HS-27A (cell line): Measurements from ENCODE around the gene CNPPD1.

Experiments
- DNase-seq: peaks from one replicate; pipeline ENCODE4 v3.0.0-alpha.2; 2012; ENCODE audit warnings: low read depth, missing footprints

The CNPPD1 gene

DNA sequence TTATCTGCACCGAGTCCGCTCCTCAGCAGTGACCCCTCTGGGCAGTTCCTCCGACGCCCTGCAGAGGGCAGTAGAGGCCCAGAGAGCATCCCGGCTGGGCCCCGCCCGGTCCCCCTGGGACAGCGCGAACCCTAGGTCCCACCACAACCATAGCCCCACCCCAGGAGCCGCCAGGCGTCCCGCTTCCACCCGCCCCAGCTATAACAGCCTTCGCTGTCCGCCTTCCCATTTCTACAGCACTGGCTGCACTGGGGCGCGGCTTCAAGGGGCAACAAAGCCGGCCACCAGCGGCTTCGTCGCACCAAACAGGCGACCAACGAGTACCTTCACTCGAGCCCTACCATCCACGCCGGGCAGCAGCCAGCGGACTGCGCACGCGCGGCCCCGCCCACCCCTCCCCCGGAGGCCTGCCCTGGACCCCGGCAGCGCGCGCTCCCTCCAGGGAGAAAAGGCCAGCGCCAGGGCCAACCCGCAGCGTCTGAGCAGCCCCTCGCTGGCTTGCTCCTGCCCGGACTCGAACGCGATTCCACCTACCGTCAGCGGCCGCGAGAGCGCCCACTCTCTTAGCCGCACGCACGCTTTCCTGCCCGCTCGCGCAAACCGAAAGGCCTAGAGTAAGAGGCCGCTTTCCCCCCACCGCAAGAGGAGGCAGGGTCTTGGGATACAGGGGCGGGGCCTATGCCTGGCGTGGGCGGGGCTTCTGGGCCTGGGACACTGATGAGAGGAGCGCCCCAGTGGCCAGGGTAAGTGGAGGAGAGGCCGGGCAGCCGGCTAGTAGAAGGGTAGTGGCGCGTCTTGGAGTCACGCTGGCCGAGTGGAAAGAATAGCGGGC lies 16.3 kb downstream of the CNPPD1 start, which contains the start of gene NHEJ1:
Gene NHEJ1, minus strand, starts transcription at position 630 of the 832 bp plus-strand sequence. CDS start 2,453 bp downstream, outside the sequence.
- no peak for DNase-seq

DNA sequence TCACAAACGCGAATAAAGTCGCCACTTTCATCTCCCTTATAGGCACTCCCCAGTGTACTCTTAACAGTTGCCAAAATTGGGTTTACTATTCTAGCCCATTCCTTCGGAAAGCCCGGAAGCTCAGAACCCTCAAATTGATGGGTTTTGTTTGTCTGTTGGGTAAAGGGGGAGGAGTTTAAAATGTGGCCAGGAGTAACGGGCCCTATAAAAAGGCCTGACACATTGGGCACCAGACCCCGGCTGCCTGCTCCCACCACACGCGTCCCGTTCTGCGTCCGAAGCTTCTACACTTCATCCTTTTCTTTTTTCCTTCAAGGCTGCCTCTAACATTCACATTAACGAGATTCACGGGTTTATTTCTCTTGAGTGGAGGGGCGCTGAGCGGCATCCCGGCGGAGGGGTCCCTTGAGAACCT lies 16.9 kb downstream of the CNPPD1 start:
- no peak for DNase-seq

DNA sequence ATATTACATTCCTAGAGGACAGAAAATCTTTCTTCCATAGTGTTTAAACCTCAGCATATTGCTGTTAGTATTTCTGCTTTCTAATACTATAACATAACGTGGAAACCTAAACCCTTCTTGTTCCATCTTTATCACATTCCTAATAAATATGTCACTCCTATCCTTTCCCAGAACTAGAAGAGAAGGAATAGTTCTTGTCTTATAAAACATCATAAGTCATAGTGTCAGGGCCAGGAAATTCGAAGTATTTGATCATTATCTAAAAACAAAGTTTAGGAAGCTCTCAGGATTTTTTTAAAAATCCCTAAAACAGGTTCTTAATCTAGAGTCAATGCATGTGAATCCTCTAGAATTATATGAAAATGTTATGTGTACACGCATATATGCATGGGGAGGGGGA lies 18.1 kb downstream of the CNPPD1 start:
- no peak for DNase-seq

DNA sequence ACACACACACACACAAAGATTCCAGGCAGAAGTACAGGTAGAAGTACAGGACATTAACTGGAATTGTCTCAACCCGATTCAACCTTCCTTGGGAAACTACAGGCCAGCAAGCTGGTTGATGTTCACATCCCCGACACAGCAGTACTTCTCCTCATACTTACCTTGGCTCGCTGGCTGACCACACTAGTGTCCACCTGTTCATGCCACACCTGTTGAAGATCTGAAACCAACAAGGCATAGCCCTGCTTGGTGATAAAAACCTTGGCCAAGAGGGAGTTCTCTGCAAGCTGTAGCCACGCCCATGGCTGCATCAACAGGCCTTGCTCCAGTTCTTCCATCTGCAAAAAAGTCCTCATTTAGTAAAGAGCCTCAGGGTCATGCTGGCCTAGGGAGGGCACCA lies 18.7 kb downstream of the CNPPD1 start:
- DNase-seq: no peak

DNA sequence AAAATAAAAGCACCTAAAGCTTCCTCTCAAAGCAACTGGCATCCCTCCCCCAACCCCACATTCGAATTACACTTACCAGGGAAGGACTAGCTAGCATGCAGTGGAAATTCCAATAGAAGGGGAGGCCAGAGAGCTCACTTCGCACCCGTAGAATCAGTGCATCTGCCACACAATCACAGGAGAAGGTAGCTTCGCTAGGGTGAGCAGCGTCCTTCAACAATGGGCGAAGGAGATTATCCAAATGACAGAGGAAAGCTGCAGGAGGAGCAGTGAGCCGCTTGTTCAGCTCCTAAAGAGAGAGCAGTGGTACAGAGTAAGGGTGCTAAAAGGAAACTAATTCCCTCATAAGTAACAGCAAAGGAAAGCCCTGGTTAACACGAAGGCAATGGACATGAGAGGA lies 19.3 kb downstream of the CNPPD1 start:
- DNase-seq: no peak

DNA sequence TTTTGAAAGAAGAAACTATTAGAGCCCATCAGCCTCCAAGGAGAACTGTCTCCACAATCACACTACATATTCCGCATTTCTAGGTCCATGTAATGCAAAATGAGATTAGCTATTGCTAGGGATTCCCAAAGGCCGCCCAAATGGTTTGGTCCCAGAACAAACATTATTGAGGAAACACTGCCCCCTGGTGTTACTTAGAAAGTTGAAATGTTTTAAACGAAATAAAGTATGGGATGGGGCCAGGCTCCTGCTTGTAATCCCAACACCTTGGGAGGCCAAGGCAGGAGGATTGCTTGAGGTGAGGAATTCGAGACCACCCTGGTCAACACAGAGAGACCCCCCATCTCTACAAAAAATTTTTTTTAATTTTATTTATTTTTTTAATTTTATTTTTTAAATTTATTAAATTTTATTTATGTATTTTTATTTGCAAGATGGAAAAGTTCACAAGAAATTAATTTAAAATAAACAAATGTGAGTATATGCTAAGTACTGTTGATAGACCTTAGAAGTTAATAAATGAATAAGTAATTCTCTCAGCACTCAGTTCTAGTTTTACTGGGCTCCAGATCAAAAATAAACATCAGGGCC lies 21.6 kb downstream of the CNPPD1 start:
- no peak for DNase-seq

DNA sequence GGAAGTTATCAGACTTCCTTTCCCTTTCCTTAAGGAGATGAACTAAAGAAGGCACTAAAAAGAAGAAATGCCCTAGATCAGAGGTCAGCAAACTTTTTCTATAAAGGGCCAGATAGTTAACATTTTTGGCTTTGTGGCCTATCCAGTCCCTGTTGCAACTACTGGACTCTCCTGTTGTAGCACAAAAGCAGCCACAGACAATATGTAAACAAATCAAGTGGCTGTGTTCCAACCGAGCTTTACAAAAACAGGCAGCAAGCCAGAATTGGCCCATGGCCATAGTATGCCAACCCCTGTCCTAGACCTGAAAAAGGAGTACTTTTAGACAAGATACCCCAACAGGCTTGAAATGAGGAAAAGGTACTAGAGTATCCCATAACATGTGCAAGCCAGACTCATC lies 27.1 kb downstream of the CNPPD1 start:
- DNase-seq: no peak

DNA sequence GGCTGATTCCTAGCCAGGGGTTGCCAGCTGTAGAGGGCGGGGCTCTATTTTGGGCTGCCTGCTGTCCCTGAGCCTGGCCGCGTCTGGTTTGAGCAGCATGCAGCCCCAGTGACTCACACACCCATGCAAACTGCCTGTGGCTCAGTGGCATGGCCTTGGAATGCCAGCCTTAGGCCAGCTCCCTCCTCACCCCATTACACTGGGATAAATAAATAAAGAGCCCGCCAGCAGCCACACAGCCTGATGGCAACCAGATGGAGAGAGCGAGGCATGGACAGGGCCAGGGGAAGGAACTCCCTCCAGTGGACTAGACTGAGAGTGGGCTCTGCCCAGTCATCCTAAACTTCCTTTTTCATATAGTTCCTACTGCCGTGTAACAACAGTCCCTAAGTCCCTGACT lies 34.4 kb downstream of the CNPPD1 start:
- DNase-seq: peak; percentile 75

DNA sequence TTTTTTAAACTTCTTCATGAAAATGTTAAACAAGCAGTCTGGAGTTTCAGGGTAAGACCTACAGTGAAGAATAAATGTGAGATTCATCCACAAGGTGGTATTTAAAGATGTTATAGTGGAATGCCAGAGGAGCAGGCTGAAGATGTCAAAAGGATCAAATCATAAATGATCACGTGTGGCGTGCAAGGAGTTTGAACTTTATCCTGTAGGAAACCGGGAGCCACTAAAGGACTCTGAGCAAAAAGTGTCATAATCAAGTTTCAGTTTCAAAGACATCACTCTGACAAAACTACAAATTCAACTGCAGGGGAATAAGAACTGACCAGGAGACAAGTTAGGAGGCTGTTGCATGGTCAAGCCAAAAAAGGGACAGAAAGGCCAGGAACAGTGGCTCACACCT lies 36.0 kb downstream of the CNPPD1 start:
- DNase-seq: no peak

DNA sequence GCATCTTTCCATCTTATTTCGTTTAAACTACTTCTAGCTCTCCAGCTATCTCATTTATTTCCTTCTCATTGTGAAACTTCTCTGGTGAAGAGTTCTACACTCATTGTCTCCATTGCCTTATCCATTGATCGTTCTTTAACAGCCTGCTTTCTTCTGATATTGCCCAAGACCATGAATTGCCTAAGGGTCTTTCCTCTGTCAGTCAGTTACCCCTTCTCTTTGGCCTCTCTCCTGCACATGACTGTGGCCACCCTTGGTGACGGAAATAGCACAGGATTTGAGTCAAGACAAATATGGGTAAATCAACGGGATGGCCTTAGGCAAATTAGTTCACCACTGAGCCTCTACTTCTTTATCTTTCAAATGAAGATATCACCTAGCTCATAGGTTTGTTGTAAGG lies 42.7 kb downstream of the CNPPD1 start:
- no peak for DNase-seq

DNA sequence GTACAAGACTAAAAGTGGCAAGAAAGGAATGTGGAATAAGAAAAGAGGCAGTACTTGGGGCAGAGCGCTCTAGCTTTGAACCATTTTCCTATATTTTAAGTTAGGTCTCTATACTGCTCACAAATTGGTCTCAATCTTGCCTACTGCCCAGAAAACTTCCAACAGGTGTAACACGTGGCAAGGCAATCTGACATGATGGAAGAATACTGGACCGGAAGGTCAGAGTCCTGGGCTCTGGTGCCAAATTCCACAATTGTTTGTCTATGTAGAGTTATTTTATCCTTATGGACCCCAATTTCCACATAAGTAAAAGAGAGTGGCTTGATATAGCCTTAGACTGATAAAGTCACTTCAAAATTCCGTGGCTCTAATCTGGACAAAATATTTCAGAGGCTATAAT lies 45.0 kb downstream of the CNPPD1 start:
- DNase-seq: no peak

DNA sequence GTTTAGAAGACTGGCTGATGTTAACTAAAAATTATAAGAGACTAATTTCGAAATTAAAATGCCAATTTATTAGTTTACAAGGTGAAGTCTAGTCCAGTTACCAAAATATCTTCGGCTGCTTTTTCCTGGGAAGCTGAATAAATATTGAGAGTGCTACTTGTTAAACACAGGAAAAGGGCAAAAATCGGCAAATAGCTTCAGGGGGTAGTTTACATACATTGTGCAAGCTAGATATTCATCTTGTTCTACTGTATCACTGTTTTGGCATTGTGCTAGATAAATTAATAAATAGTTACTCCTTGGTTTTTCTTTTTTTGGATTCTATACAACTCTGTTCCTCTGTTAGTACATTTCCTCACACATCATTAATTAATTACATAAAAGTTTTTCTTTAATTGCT lies 45.4 kb downstream of the CNPPD1 start:
- DNase-seq: no peak

DNA sequence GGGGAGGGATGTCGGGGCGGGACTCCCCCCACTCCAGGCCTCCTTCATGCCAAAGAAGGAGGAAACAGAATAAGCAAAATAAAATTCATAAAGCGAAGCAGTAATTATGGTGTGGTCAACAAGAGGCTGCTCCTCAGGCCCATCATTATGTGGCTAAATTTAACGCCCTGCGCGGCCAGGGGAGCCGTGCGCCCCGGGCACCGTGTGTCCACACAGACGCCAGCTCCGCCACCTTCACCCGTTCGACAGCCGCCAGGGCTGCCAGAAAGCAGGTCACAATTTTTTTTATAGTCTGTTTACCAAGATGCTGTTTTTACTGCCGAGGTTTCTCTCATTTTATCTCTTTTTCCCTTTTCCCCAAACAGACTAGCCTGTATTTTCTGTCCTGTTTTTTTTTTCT lies 47.1 kb downstream of the CNPPD1 start:
- DNase-seq: no peak

DNA sequence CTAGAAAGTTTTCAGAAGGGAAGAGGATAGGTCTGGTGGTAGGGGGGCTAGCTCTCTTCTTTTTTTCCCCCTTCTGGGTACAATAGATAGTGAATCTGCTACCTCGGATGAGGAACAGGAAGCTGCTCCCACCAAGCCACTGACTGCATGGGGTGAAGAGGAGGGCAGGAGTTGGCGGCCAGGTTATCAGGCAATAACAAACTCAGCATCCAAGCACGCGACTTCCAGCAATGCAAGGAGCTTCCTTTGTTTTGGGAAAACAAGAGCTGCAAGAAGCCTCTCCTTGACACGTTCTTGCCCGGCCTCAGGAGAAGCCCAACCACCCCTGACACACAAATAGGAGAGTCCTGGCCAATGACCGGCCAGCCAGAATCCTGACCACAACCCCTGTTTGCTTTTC lies 48.3 kb downstream of the CNPPD1 start:
- no peak for DNase-seq

DNA sequence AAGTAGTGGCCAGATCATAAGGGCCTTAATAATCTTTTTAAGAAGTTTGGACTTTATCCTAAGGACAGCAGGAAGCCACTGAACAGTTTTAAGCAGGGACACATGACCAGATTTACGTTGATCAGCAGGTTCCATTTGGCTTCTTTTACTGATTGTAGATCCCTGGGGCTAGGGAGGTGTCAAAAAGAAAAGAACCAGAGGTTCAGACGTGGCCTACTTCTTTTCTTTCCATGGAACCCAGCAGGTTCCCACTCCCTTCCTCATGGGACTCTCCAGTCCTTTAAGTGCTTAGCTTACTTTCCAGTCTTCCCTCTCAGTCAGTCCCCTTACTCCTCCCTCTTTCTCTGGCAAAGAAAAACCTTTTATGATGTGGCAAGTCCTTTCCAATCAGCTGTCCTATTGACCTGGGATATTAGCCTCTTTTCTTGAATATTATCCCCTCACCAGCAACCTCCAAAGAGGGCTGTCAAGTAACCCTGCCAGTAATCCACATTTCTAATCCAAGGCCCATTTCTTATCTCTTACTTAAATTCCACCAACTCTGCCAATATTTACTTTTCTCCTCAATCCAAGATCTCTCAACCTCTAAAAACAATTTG lies 49.6 kb downstream of the CNPPD1 start:
- no peak for DNase-seq

DNA sequence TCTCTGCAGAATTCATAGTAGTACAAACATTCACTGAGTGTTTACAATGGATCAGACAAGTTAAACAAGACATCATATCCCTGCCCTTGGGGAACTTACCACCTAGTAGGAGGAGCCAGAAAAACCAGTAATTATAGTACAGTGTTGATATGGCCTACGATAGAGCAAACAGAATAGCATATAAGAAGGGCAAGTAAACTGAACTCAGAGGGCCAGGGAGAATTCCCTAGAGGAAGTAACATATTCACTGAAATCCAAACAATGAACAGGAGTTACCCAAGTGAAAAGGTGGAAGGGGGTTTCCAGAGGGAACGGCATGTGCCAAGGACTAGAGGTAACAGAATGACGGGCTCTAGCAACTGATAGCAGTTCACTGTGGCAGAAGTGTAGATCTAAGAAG lies 50.2 kb downstream of the CNPPD1 start:
- DNase-seq: no peak

DNA sequence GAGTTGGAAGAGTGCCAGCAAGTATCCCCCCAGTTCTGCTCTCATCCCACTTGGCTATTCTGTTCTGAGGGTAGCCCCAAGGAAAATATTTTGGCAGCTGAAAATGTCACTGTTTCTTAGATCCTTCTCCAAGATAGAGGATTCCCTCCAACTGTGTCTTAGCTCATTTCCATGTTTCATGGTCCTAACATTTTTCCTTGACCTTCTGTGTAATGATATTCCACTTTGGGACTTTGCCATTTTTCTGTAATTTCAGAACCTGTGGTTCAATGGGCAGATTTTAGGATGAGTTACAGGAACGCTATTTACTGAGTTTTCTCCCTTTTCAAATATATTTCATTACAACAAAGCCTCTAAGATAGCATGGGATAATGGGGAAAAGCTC lies 50.8 kb downstream of the CNPPD1 start:
- no peak for DNase-seq

DNA sequence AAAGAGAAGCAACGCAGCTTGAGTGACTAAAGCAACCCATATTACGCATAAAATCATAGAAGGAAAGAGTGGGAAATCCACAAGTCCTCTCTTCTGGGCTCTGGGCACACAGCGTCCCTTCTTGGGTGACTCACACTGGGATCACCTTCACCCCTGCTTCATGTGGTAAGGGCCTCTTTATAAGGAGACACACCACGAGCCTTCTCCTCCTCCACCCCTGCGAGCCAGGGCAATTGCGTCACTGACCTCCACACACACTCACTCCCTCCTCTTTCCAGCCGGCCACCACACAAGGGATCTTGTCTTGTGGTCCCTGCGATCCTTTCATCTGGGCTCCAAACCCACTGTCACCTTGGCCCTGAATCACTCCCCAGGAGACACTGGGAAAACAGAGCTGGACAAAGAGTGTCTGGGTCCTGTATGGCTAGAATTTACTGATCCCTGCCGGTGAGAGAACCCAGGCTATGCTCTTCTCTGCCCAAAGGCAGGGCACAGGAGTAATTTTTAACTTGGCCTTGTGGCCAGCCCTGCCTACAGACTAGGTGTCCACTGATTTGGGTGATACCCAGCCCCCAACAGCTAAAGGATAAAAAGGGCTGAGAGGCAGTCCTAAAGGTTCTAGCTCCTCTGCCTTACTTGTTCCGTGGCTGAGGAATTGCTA lies 51.4 kb downstream of the CNPPD1 start:
- DNase-seq: peak; percentile 77

DNA sequence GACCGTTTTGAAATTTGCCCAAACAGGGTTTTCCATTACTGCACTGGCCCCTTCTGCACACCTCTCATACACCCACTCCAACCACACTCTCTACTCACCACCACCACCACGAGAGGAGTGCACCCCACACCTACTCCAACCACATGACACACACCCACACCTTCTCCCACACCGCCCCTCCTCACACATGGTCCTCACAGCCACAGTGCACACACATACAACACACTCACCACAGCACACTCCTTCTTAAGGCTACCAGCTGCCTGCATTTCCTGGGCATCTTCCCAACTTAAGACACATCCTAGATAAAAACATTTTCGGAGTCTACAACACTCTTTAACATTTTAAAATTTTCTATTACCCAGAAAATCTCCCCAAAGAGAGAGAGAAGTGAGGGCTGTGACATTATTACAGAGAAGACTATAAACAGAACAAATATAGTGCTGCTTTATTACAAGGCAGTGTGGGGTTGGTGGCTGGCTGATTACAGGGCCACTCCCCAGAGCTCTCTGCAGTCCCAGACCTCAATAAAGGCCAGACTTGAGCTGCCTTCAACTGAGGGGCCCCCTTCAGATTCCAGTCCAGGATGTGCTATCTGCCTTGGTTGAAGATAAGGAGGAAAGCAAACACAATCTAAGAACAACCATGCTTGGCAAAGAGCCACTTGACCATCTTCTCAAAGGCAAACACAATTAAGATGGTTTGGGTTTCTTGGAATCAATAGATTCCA lies 52.2 kb downstream of the CNPPD1 start:
- DNase-seq: no peak

DNA sequence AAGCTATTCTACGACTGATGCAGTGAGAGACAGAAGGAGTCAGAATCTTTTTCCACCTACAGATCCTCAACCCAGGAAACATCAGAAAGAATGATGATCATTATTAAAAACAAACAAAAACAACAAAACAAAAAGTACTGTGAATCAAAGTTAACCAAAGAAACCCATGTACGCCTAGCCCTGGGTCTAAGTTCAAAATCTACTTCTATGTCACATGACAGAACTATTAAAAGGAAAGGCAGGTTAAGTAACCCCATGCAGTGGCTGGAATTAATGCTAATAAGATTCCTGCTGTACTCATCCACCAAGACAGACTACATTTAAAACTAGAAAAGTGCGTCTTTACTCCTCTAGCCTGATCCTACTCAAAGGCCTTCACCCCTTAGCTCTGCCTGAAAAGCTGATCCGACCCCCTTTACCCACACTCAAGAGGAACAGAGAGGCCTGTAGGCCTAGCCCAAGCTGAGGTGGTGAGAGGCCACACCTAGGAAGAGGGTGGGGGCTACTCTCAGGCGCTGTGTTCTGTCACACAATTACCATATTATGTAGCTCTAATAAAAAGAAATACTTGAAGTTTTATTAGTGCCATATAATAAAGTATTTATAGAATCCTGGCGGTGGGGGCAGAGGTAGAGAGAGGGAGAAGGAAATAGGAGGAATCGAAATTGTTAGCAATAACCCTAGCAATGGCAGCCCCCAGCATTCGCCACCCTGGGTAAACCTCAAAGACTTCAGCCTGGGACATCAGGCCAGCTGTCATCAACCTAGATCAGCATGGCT lies 53.2 kb downstream of the CNPPD1 start:
- DNase-seq: no peak

DNA sequence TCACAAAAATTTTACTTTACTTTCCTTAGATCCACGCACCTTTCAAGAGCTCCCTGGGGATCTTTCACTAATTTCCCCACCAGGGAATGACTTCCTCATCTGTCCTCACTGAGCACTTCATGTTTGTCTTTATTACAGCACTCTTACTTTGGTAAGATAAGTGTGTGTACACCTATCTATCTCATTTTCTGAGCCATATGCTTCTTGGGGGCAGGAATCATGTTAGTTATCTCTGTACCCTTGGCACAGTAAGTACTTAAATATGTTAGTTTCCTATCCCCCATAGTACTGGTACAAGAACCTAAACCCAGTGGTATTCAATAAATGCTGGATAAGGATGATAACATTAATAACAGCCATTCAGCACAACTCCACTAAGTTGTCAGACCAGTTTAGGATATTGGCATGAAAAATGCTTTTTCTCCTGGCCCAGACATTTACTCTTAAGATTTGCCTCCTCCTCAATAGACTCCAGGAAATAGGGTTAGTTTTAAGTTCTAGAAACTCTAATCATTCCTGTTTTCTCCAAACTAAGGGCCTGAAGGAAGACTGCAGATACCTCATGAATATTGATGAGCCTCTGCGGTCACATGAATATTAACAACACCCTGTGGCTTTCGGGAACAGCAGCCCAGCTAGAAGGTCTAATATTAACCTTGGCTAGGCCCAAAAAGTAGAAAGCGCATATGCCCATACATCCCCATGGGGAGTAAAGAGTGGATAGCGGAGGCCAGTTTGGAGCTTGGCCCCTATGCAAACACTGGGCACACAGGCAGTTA lies 54.3 kb downstream of the CNPPD1 start:
- no peak for DNase-seq
